Measurements from ENCODE around the gene SUPT3H. TPM values are rescaled to one million over a fixed set of nuclear protein-coding genes. Genes with fewer than 3 reads are reported as not detected.

SUPT3H gene
- total RNA-seq, 1 experiment from 2014 or later: 6.4 TPM

- no peak for DNase-seq (ENCODE audit: low read depth, low spot score)
- in situ Hi-C loops (cut with HindIII; ENCODE audit: low pct_unique_long_range_greater_than_20kb, low sequenced_read_pairs): no loop called here
Observed at GRCh38 chr6:45026003-45026516, 351.7 kb downstream of the SUPT3H start.

DNA sequence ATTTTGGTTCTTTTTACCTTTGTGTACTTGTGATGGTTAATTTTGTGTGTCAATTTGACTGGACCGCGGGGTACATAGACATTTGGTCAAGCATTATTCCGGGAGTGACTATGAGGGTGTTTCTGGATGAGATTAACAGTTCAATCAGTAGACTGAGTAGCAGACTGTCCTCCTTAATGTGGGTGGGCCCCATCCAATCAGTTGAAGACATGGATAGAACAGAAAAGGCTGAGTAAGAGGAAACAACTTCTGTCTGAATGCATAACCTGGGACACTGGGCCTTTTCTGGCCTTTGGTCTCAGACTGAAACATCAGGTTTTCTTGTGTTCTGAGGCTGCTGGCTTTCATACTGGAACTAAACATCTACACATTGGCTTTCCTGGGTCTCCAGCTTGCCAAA, 353.1 kb downstream of the SUPT3H start:
- no peak for DNase-seq (ENCODE audit: low read depth, low spot score)
- in situ Hi-C loops (cut with HindIII; ENCODE audit: low pct_unique_long_range_greater_than_20kb, low sequenced_read_pairs): no loop called here

DNA sequence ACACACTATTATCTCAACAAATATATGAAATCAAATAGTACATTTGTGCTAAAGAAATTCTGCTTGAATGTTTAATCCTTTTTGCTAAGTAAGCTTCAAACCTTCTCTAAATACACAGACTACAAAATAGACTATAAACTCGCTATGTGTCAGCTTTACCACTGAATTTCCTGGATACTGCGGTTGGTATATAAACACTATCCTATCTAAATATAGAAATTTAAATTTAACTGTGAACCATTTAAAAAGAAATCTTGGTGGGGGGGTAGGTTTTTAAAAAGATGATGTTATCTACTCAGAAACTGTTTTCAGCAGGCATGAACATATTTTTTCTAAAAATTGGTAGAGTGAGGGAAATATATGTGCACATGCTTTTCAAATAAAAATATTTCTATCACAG, 356.1 kb downstream of the SUPT3H start:
- no peak for DNase-seq (ENCODE audit: low read depth, low spot score)
- in situ Hi-C loops (cut with HindIII; ENCODE audit: low pct_unique_long_range_greater_than_20kb, low sequenced_read_pairs): no loop called here

DNA sequence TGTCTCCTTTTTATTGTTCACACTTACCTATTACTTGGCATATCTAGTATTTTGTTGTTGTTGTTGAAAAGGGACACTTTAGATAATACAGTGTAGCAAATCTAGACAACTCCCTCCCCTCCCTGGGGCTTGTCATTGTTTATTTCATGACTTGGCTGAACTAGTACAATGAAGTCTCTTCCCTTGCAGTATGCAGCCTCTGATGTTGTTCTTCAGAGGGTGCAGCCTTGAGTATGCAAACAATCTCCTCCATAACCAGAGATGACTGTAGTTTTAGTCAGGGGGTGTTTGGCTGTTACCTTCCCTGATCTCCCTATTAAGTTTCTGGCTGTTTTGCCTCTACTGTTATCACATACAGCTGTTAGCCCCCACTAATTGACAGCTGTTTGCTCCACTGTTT, 365.0 kb downstream of the SUPT3H start:
- no peak for DNase-seq (ENCODE audit: low read depth, low spot score)
- in situ Hi-C loops (cut with HindIII; ENCODE audit: low pct_unique_long_range_greater_than_20kb, low sequenced_read_pairs): no loop called here

DNA sequence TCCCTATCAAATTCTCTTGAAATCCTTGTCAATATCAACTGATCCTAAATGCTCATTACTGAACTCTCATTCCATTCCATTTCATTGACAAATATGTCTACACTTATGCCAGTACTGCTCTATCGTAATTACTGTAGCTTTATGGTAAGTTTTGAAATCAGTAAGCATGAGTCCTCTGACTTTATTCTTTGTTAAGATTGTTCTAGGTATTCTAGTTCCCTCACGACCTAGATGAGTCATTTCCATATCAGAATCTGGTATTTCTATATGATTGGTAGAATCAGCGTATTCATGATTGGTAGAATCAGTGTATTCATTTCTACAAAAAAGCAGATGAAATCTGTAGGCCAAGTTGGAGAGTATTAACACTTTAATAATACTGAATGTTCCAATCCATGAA, 368.2 kb downstream of the SUPT3H start:
- in situ Hi-C loops (cut with HindIII; ENCODE audit: low pct_unique_long_range_greater_than_20kb, low sequenced_read_pairs): no loop called here
- DNase-seq (ENCODE audit: low read depth, low spot score): no peak

DNA sequence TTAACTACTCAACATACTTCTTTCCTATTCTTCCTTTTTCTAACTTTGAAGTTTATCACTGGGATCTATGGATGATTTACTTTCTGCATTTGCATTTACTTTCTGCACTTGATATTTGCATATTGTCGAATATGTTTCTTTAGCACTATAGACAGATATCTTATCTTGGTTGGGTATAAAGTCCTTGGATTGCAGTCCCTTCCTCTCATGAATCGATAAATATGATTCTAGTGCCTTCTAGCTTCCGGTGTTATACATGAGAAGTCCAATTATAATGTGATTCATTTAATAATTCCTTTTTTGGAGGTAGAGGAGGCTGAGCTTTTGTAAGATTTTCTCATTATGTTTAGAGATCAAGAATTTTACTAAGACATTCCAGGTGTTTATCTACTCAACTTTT, 370.8 kb downstream of the SUPT3H start:
- in situ Hi-C loops (cut with HindIII; ENCODE audit: low pct_unique_long_range_greater_than_20kb, low sequenced_read_pairs): no loop called here
- no peak for DNase-seq (ENCODE audit: low read depth, low spot score)

- no peak for DNase-seq (ENCODE audit: low read depth, low spot score)
- in situ Hi-C loops (cut with HindIII; ENCODE audit: low pct_unique_long_range_greater_than_20kb, low sequenced_read_pairs): no loop called here
Observed at GRCh38 chr6:45003961-45004360, 373.8 kb downstream of the SUPT3H start.

DNA sequence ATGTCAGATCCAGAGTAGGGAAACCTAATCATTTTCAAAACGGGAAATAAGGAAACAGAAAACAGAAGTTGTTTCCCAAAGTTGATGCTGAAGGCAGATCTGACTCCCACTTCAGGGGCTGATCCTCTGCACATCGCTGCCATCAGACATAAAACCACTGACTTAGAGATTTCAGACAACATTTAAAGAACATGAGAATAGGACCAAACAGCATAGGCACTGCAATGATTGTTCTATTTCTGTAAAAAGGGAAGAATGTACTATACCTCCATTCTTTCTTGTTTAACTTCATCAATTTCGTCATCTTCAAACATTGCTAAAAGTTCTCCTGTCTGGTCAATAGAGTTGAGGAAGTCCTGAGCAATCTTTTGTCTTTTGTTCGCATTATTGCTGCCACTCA, 374.3 kb downstream of the SUPT3H start:
- in situ Hi-C loops (cut with HindIII; ENCODE audit: low pct_unique_long_range_greater_than_20kb, low sequenced_read_pairs): no loop called here

GRCh38 chr6:45002390-45003105, 375.2 kb downstream of the SUPT3H start:
- DNase-seq (ENCODE audit: low read depth, low spot score): no peak
- in situ Hi-C loops (cut with HindIII; ENCODE audit: low pct_unique_long_range_greater_than_20kb, low sequenced_read_pairs): no loop called here

More for the DNA sequence above, 374.3 kb downstream of the SUPT3H start:
- DNase-seq (ENCODE audit: low read depth, low spot score): no peak

GRCh38 chr6:45001663-45002062, 376.1 kb downstream of the SUPT3H start:
- DNase-seq (ENCODE audit: low read depth, low spot score): no peak
- in situ Hi-C loops (cut with HindIII; ENCODE audit: low pct_unique_long_range_greater_than_20kb, low sequenced_read_pairs): no loop called here

DNA sequence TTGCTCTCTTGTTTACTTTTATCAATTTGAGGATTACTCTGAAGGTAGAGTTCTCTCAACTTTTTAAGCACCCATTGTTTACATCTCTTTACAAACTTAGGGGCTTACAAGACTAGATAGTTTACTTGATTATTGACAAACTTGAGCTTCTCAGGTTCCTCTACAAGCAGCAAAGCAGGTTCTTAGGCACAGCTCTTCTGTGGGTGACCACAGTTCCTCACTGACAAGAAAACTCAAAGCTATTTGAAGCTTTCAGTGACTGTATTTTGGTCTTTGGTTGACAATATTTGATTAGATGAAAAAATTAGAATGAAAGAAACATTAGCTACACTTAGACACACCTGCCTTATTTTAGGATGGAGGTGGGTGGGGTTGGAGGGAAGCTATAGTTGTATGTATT, 376.9 kb downstream of the SUPT3H start:
- in situ Hi-C loops (cut with HindIII; ENCODE audit: low pct_unique_long_range_greater_than_20kb, low sequenced_read_pairs): no loop called here

GRCh38 chr6:44999066-44999465, 378.7 kb downstream of the SUPT3H start:
- DNase-seq (ENCODE audit: low read depth, low spot score): no peak
- in situ Hi-C loops (cut with HindIII; ENCODE audit: low pct_unique_long_range_greater_than_20kb, low sequenced_read_pairs): no loop called here

More for the DNA sequence above, 376.9 kb downstream of the SUPT3H start:
- no peak for DNase-seq (ENCODE audit: low read depth, low spot score)

GRCh38 chr6:44995486-44996132, 382.1 kb downstream of the SUPT3H start:
- no peak for DNase-seq (ENCODE audit: low read depth, low spot score)
- in situ Hi-C loops (cut with HindIII; ENCODE audit: low pct_unique_long_range_greater_than_20kb, low sequenced_read_pairs): no loop called here

GRCh38 chr6:44989391-44989790, 388.3 kb downstream of the SUPT3H start:
- DNase-seq (ENCODE audit: low read depth, low spot score): no peak
- in situ Hi-C loops (cut with HindIII; ENCODE audit: low pct_unique_long_range_greater_than_20kb, low sequenced_read_pairs): no loop called here

- DNase-seq (ENCODE audit: low read depth, low spot score): no peak
- in situ Hi-C loops (cut with HindIII; ENCODE audit: low pct_unique_long_range_greater_than_20kb, low sequenced_read_pairs): no loop called here
Observed at GRCh38 chr6:44985006-44985405, 392.7 kb downstream of the SUPT3H start.

GRCh38 chr6:44983467-44984365, 394.0 kb downstream of the SUPT3H start:
- in situ Hi-C loops (cut with HindIII; ENCODE audit: low pct_unique_long_range_greater_than_20kb, low sequenced_read_pairs): no loop called here
- DNase-seq (ENCODE audit: low read depth, low spot score): no peak

DNA sequence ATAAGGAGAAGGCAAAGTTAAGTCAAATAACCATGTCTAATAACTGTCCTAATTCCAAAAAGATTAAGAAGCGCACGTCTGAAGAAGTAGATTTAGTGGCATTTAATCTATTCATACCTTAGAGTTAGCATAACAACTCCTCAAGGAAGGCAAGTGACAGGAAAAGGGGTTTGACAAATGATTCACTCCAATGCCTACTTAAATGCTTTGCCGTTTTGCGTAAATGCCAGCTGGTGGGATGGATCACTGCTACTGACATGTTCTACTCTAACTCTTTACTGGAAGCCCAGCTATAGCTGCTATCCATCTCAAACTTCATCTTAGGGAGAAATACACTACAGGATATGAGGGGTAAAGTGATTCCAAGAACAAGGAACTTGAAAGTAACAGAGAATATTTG, 396.9 kb downstream of the SUPT3H start:
- in situ Hi-C loops (cut with HindIII; ENCODE audit: low pct_unique_long_range_greater_than_20kb, low sequenced_read_pairs): no loop called here
- no peak for DNase-seq (ENCODE audit: low read depth, low spot score)
